ENCODE measurements around the gene COPZ1.
A peak's percentile ranks its signal among the peaks of the same experiment; 100 is the strongest.

The COPZ1 gene

GRCh38 chr12:54375259-54375579 lies 50.3 kb downstream of the COPZ1 start:
- Histone ChIP-seq H3K27me3 (ENCODE audit: control insufficient read depth in 5 of 5, insufficient read depth in 4 of 5, low read length in 5 of 5) (no peaks in the 10 kb centered on the region), H3K4me1 (ENCODE audit: control insufficient read depth in 5 of 5, insufficient read depth in 5 of 5, low read length in 5 of 5) (peaks cover 22 to 84% (median 80%) of the 10 kb centered on the region in 5 donors), H3K4me3 (ENCODE audit: low read depth in 1 of 5, low read length in 5 of 5) (peak overlapping the region in 1 of 5 donors; percentile 15), H3K9ac (ENCODE audit: low read length in 5 of 5) (peak overlapping the region in 3 of 5 donors; percentile 20 to 55 (median 45)), H3K36me3 (ENCODE audit: control insufficient read depth in 5 of 5, insufficient read depth in 5 of 5, low read length in 5 of 5) (peaks cover 0 to 12% (median 6%) of the 10 kb centered on the region in 5 donors), H3K9me3 (ENCODE audit: control insufficient read depth in 5 of 5, low read length in 5 of 5) (no peaks in the 10 kb centered on the region), H3K27ac (ENCODE audit: low read depth, low read length) (peak overlapping the region; percentile 68)

- Histone ChIP-seq H3K9ac (ENCODE audit: low read length in 5 of 5) (peak overlapping the region in 1 of 5 donors; percentile 15), H3K9me3 (ENCODE audit: control insufficient read depth in 5 of 5, low read length in 5 of 5) (no peaks in the 10 kb centered on the region), H3K27me3 (ENCODE audit: control insufficient read depth in 5 of 5, insufficient read depth in 4 of 5, low read length in 5 of 5) (no peaks in the 10 kb centered on the region), H3K4me1 (ENCODE audit: control insufficient read depth in 5 of 5, insufficient read depth in 5 of 5, low read length in 5 of 5) (peaks cover 22 to 70% (median 68%) of the 10 kb centered on the region in 5 donors), H3K36me3 (ENCODE audit: control insufficient read depth in 5 of 5, insufficient read depth in 5 of 5, low read length in 5 of 5) (peaks cover 0 to 7% (median 6%) of the 10 kb centered on the region in 5 donors), H3K4me3 (ENCODE audit: low read depth in 1 of 5, low read length in 5 of 5) (peak overlapping the region in 1 of 5 donors; percentile 25), H3K27ac (ENCODE audit: low read depth, low read length) (peak overlapping the region; percentile 68)
Observed at GRCh38 chr12:54376596-54376995, 51.7 kb downstream of the COPZ1 start.

- H3K4me1 ChIP-seq (ENCODE audit: control insufficient read depth in 5 of 5, insufficient read depth in 5 of 5, low read length in 5 of 5): peaks cover 22 to 66% (median 63%) of the 10 kb centered on the region in 5 donors
- peak overlapping the region; percentile 68 for H3K27ac ChIP-seq (ENCODE audit: low read depth, low read length)
- H3K9ac ChIP-seq (ENCODE audit: low read length in 5 of 5): peak overlapping the region in 2 of 5 donors; percentile 8 to 15
Observed at GRCh38 chr12:54377007-54377406, 52.1 kb downstream of the COPZ1 start.

GRCh38 chr12:54377797-54378515 lies 53.0 kb downstream of the COPZ1 start:
- Histone ChIP-seq H3K4me1 (ENCODE audit: control insufficient read depth in 5 of 5, insufficient read depth in 5 of 5, low read length in 5 of 5) (peaks cover 22 to 62% (median 60%) of the 10 kb centered on the region in 5 donors), H3K36me3 (ENCODE audit: control insufficient read depth in 5 of 5, insufficient read depth in 5 of 5, low read length in 5 of 5) (peaks cover 0 to 7% (median 4%) of the 10 kb centered on the region in 5 donors), H3K27me3 (ENCODE audit: control insufficient read depth in 5 of 5, insufficient read depth in 4 of 5, low read length in 5 of 5) (no peaks in the 10 kb centered on the region), H3K9ac (ENCODE audit: low read length in 5 of 5) (peak overlapping the region in 2 of 5 donors; percentile 35 to 63), H3K4me3 (ENCODE audit: low read depth in 1 of 5, low read length in 5 of 5) (peak overlapping the region; percentile 55 to 68 (median 58)), H3K9me3 (ENCODE audit: control insufficient read depth in 5 of 5, low read length in 5 of 5) (no peaks in the 10 kb centered on the region), H3K27ac (ENCODE audit: low read depth, low read length) (peak overlapping the region; percentile 54)

More at GRCh38 chr12:54377007-54377406, 52.1 kb downstream of the COPZ1 start:
- H3K4me3 ChIP-seq (ENCODE audit: low read depth in 1 of 5, low read length in 5 of 5): peak overlapping the region in 1 of 5 donors; percentile 25
- H3K27me3 ChIP-seq (ENCODE audit: control insufficient read depth in 5 of 5, insufficient read depth in 4 of 5, low read length in 5 of 5): no peaks in the 10 kb centered on the region
- H3K9me3 ChIP-seq (ENCODE audit: control insufficient read depth in 5 of 5, low read length in 5 of 5): no peaks in the 10 kb centered on the region
- H3K36me3 ChIP-seq (ENCODE audit: control insufficient read depth in 5 of 5, insufficient read depth in 5 of 5, low read length in 5 of 5): peaks cover 0 to 7% (median 6%) of the 10 kb centered on the region in 5 donors

- Histone ChIP-seq H3K9me3 (ENCODE audit: control insufficient read depth in 5 of 5, low read length in 5 of 5) (no peaks in the 10 kb centered on the region), H3K27ac (ENCODE audit: low read depth, low read length) (peak overlapping the region; percentile 52), H3K9ac (ENCODE audit: low read length in 5 of 5) (peak overlapping the region; percentile 35 to 70 (median 63)), H3K4me3 (ENCODE audit: low read depth in 1 of 5, low read length in 5 of 5) (peak overlapping the region; percentile 64 to 69 (median 65)), H3K4me1 (ENCODE audit: control insufficient read depth in 5 of 5, insufficient read depth in 5 of 5, low read length in 5 of 5) (peaks cover 22 to 62% (median 53%) of the 10 kb centered on the region in 5 donors), H3K27me3 (ENCODE audit: control insufficient read depth in 5 of 5, insufficient read depth in 4 of 5, low read length in 5 of 5) (no peaks in the 10 kb centered on the region), H3K36me3 (ENCODE audit: control insufficient read depth in 5 of 5, insufficient read depth in 5 of 5, low read length in 5 of 5) (peaks cover 0 to 3% (median under 1%) of the 10 kb centered on the region in 5 donors)
Observed at GRCh38 chr12:54378796-54379397, 54.0 kb downstream of the COPZ1 start.

- H3K9ac ChIP-seq (ENCODE audit: low read length in 5 of 5): peak overlapping the region in 4 of 5 donors; percentile 25 to 62 (median 44)
- H3K27ac ChIP-seq (ENCODE audit: low read depth, low read length): peak overlapping the region; percentile 52
- peaks cover 19 to 61% (median 52%) of the 10 kb centered on the region in 5 donors for H3K4me1 ChIP-seq (ENCODE audit: control insufficient read depth in 5 of 5, insufficient read depth in 5 of 5, low read length in 5 of 5)
- no peaks in the 10 kb centered on the region for H3K9me3 ChIP-seq (ENCODE audit: control insufficient read depth in 5 of 5, low read length in 5 of 5)
- peaks cover 0 to 3% (median 0%) of the 10 kb centered on the region in 5 donors for H3K36me3 ChIP-seq (ENCODE audit: control insufficient read depth in 5 of 5, insufficient read depth in 5 of 5, low read length in 5 of 5)
- H3K4me3 ChIP-seq (ENCODE audit: low read depth in 1 of 5, low read length in 5 of 5): peak overlapping the region; percentile 64 to 69 (median 65)
- no peaks in the 10 kb centered on the region for H3K27me3 ChIP-seq (ENCODE audit: control insufficient read depth in 5 of 5, insufficient read depth in 4 of 5, low read length in 5 of 5)
Observed at GRCh38 chr12:54379398-54380201, 54.7 kb downstream of the COPZ1 start.

- Histone ChIP-seq H3K9ac (ENCODE audit: low read length in 5 of 5) (no peak overlapping the region), H3K27ac (ENCODE audit: low read depth, low read length) (no peak overlapping the region), H3K4me1 (ENCODE audit: control insufficient read depth in 5 of 5, insufficient read depth in 5 of 5, low read length in 5 of 5) (peaks cover 15 to 60% (median 51%) of the 10 kb centered on the region in 5 donors), H3K36me3 (ENCODE audit: control insufficient read depth in 5 of 5, insufficient read depth in 5 of 5, low read length in 5 of 5) (peaks cover 0 to 3% (median 0%) of the 10 kb centered on the region in 5 donors), H3K9me3 (ENCODE audit: control insufficient read depth in 5 of 5, low read length in 5 of 5) (no peaks in the 10 kb centered on the region), H3K27me3 (ENCODE audit: control insufficient read depth in 5 of 5, insufficient read depth in 4 of 5, low read length in 5 of 5) (no peaks in the 10 kb centered on the region), H3K4me3 (ENCODE audit: low read depth in 1 of 5, low read length in 5 of 5) (no peak overlapping the region)
Observed at GRCh38 chr12:54381136-54381535, 56.2 kb downstream of the COPZ1 start.

GRCh38 chr12:54383041-54383609 lies 58.2 kb downstream of the COPZ1 start:
- peak overlapping the region; percentile 27 for H3K27ac ChIP-seq (ENCODE audit: low read depth, low read length)

DNA sequence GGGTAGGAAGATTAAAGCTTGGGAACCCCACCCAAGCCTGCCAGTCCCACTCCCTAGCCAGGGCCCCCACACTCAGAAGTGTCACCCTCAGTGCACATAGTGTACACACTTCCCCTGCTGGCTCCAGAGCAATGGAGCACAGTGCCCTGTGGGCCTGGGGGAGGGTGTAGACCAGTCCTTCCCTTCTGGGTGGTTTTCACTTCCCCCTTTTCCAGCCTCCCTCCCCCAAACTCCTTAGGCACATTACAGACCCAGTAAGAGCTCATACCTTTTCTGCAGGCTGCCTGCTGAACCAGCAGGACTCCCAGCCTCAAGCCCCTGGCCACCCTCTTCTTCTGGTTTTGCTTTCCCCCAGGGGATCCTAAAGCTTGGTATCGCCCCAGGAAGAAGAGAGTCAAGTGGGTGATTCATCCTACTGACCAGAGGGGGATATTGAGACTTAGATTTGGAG lies 59.7 kb downstream of the COPZ1 start, which contains the start of gene ZNF385A:
Gene ZNF385A (minus strand): TSS at position 143 of the 451 bp plus-strand sequence. CDS start 219 bp downstream, outside the sequence.
- no peaks in the 10 kb centered on the region for H3K27me3 ChIP-seq (ENCODE audit: control insufficient read depth in 5 of 5, insufficient read depth in 4 of 5, low read length in 5 of 5)
- H3K9ac ChIP-seq (ENCODE audit: low read length in 5 of 5): peak within 1 kb of the TSS in 4 of 5 donors; percentile 20 to 62 (median 40)
- peaks cover 5 to 48% (median 31%) of the 10 kb centered on the region in 5 donors for H3K4me1 ChIP-seq (ENCODE audit: control insufficient read depth in 5 of 5, insufficient read depth in 5 of 5, low read length in 5 of 5)
- peak within 1 kb of the TSS; percentile 16 to 53 (median 35) for H3K4me3 ChIP-seq (ENCODE audit: low read depth in 1 of 5, low read length in 5 of 5)
- H3K27ac ChIP-seq (ENCODE audit: low read depth, low read length): peak within 1 kb of the TSS; percentile 50
- no peaks in the 10 kb centered on the region for H3K9me3 ChIP-seq (ENCODE audit: control insufficient read depth in 5 of 5, low read length in 5 of 5)
- H3K36me3 ChIP-seq (ENCODE audit: control insufficient read depth in 5 of 5, insufficient read depth in 5 of 5, low read length in 5 of 5): no peaks in the 10 kb centered on the region

More at GRCh38 chr12:54383041-54383609, 58.2 kb downstream of the COPZ1 start:
- Histone ChIP-seq H3K36me3 (ENCODE audit: control insufficient read depth in 5 of 5, insufficient read depth in 5 of 5, low read length in 5 of 5) (no peaks in the 10 kb centered on the region), H3K9ac (ENCODE audit: low read length in 5 of 5) (no peak overlapping the region), H3K27me3 (ENCODE audit: control insufficient read depth in 5 of 5, insufficient read depth in 4 of 5, low read length in 5 of 5) (no peaks in the 10 kb centered on the region), H3K9me3 (ENCODE audit: control insufficient read depth in 5 of 5, low read length in 5 of 5) (no peaks in the 10 kb centered on the region), H3K4me1 (ENCODE audit: control insufficient read depth in 5 of 5, insufficient read depth in 5 of 5, low read length in 5 of 5) (peaks cover 7 to 57% (median 41%) of the 10 kb centered on the region in 5 donors), H3K4me3 (ENCODE audit: low read depth in 1 of 5, low read length in 5 of 5) (no peak overlapping the region)

Measured in subcutaneous abdominal adipose tissue (tissue), 5 donors.